H9 (cell line): Measurements from ENCODE around the gene TADA2B. TPM values are rescaled to one million over a fixed set of nuclear protein-coding genes. Genes with fewer than 3 reads are reported as not detected.

Experiments
- DNase-seq: peaks from one replicate; pipeline ENCODE4 v3.0.0-alpha.2; 2017
- H2AFZ ChIP-seq: one replicate; pipeline ENCODE4 v1.6.1; 2013; ENCODE audit warnings: mild to moderate bottlenecking, low read length, control low read depth, moderate library complexity
- H2AK5ac ChIP-seq: 2 replicates; pipeline ENCODE4 v1.6.1; 2013; ENCODE audit warnings: low read length, control low read depth, mixed read lengths; ENCODE audit not compliant: insufficient read length
- H2BK120ac ChIP-seq: one replicate; pipeline ENCODE4 v1.6.1; 2013; ENCODE audit warnings: low read depth, mild to moderate bottlenecking, low read length, control low read depth, inconsistent platforms; ENCODE audit not compliant: poor library complexity, severe bottlenecking
- H2BK12ac ChIP-seq: 2 replicates; pipeline ENCODE4 v1.6.1; 2013; ENCODE audit warnings: low read length, control low read depth, mixed read lengths, low read depth; ENCODE audit not compliant: insufficient read length
- H2BK15ac ChIP-seq: 2 replicates; pipeline ENCODE4 v1.6.1; 2013; ENCODE audit warnings: low read depth, low read length, control low read depth
- H2BK20ac ChIP-seq: one replicate; pipeline ENCODE4 v1.6.1; 2013; ENCODE audit warnings: low read depth, mild to moderate bottlenecking, low read length, control low read depth, inconsistent platforms; ENCODE audit not compliant: poor library complexity, severe bottlenecking
- H2BK5ac ChIP-seq: 2 replicates; pipeline ENCODE4 v1.6.1; 2013; ENCODE audit warnings: low read length, control low read depth, mixed read lengths; ENCODE audit not compliant: insufficient read length
- H3K14ac ChIP-seq: 2 replicates; pipeline ENCODE4 v1.6.1; 2013; ENCODE audit warnings: low read length, control low read depth; ENCODE audit not compliant: insufficient read depth
- H3K18ac ChIP-seq: 2 replicates; pipeline ENCODE4 v1.6.1; 2013; ENCODE audit warnings: low read depth, mild to moderate bottlenecking, mixed read lengths, low read length, control low read depth; ENCODE audit not compliant: insufficient read length
- H3K23ac ChIP-seq: 2 replicates; pipeline ENCODE4 v1.6.1; 2013; ENCODE audit warnings: low read length, control low read depth, mixed read lengths, low read depth; ENCODE audit not compliant: insufficient read length
- H3K23me2 ChIP-seq: 2 replicates; pipeline ENCODE4 v1.6.1; 2013; ENCODE audit warnings: low read depth, mild to moderate bottlenecking, mixed read lengths, low read length, control low read depth; ENCODE audit not compliant: insufficient read length, poor library complexity, severe bottlenecking
- H3K27ac ChIP-seq: 2 replicates; pipeline ENCODE4 v1.5.1; 2013; ENCODE audit warnings: low read length, control low read depth, mixed read lengths, low read depth; ENCODE audit not compliant: insufficient read length
- H3K27me3 ChIP-seq: 2 replicates; pipeline ENCODE4 v1.6.1; 2013; ENCODE audit warnings: low read length, control low read depth, inconsistent platforms; ENCODE audit not compliant: insufficient read depth
- H3K4ac ChIP-seq: 2 replicates; pipeline ENCODE4 v1.6.1; 2013; ENCODE audit warnings: low read depth, mild to moderate bottlenecking, control low read depth, inconsistent platforms, low read length, moderate library complexity
- H3K4me1 ChIP-seq: 2 replicates; pipeline ENCODE4 v1.6.1; 2013; ENCODE audit warnings: low read length, control low read depth, inconsistent platforms; ENCODE audit not compliant: insufficient read depth
- H3K4me2 ChIP-seq: 2 replicates; pipeline ENCODE4 v1.6.1; 2013; ENCODE audit warnings: low read length, control low read depth, mixed read lengths; ENCODE audit not compliant: insufficient read length, insufficient read depth
- H3K56ac ChIP-seq: 2 replicates; pipeline ENCODE4 v1.6.1; 2013; ENCODE audit warnings: low read depth, mild to moderate bottlenecking, mixed read lengths, low read length, control low read depth; ENCODE audit not compliant: insufficient read length
- H3K79me1 ChIP-seq: 2 replicates; pipeline ENCODE4 v1.6.1; 2013; ENCODE audit warnings: low read depth, mild to moderate bottlenecking, moderate library complexity, low read length, control low read depth, inconsistent platforms; ENCODE audit not compliant: insufficient read depth, poor library complexity, severe bottlenecking
- H3K79me2 ChIP-seq: 2 replicates; pipeline ENCODE4 v1.6.1; 2013; ENCODE audit warnings: low read length, control low read depth, inconsistent platforms; ENCODE audit not compliant: insufficient read depth
- H3K9ac ChIP-seq: 2 replicates; pipeline ENCODE4 v1.6.1; 2013; ENCODE audit warnings: low read length, control low read depth, mixed read lengths; ENCODE audit not compliant: insufficient read length; ENCODE audit errors: extremely low read depth
- H3K9me3 ChIP-seq: one replicate; pipeline ENCODE4 v1.6.1; 2013; ENCODE audit warnings: low read depth, low read length, inconsistent platforms; ENCODE audit not compliant: control insufficient read depth
- H3T11ph ChIP-seq: one replicate; pipeline ENCODE4 v1.6.1; 2013; ENCODE audit warnings: mild to moderate bottlenecking, low read length, control low read depth, inconsistent platforms
- H4K20me1 ChIP-seq: one replicate; pipeline ENCODE4 v1.6.1; 2013; ENCODE audit not compliant: control insufficient read depth, insufficient read length, insufficient read depth
- H4K5ac ChIP-seq: 2 replicates; pipeline ENCODE4 v1.6.1; 2013; ENCODE audit warnings: low read depth, mild to moderate bottlenecking, mixed read lengths, low read length, control low read depth; ENCODE audit not compliant: insufficient read length
- H4K8ac ChIP-seq: replicated peaks from 2 replicates; pipeline ENCODE4 v1.6.1; 2013; ENCODE audit warnings: low read length, control low read depth, mixed read lengths, low read depth; ENCODE audit not compliant: insufficient read length
- H4K91ac ChIP-seq: 2 replicates; pipeline ENCODE4 v1.6.1; 2013; ENCODE audit warnings: low read depth, mild to moderate bottlenecking, moderate library complexity, mixed read lengths, low read length, control low read depth; ENCODE audit not compliant: insufficient read length
- H3K27ac Mint-ChIP-seq, 3 experiments: 2 replicates in 2 of 3; 3 replicates in 1 of 3; pipeline ENCODE4 v1.8.0; 2020 to 2021; ENCODE audit warnings: mixed read lengths in 3 of 3, mild to moderate bottlenecking in 1 of 3, moderate library complexity in 1 of 3
- H3K27me3 Mint-ChIP-seq: 2 replicates; pipeline ENCODE4 v1.8.0; 2021; ENCODE audit warnings: low read depth, mild to moderate bottlenecking, moderate library complexity, mixed read lengths
- H3K36me3 Mint-ChIP-seq, 3 experiments: 2 replicates in 2 of 3; 3 replicates in 1 of 3; pipeline ENCODE4 v1.8.0; 2020 to 2021; ENCODE audit warnings: low read depth in 3 of 3, mixed read lengths in 3 of 3; ENCODE audit not compliant: insufficient read depth in 1 of 3
- H3K4me1 Mint-ChIP-seq, 2 experiments: 2 replicates each; pipeline ENCODE4 v1.8.0; 2020; ENCODE audit warnings: mixed read lengths in 2 of 2
- H3K4me3 Mint-ChIP-seq, 2 experiments: 2 replicates in 1 of 2; 3 replicates in 1 of 2; pipeline ENCODE4 v1.8.0; 2020 to 2021; ENCODE audit warnings: mild to moderate bottlenecking in 2 of 2, mixed read lengths in 2 of 2, moderate library complexity in 1 of 2
- H3K9me3 Mint-ChIP-seq, 2 experiments: 2 replicates in 1 of 2; 3 replicates in 1 of 2; pipeline ENCODE4 v1.8.0; 2020; ENCODE audit warnings: mild to moderate bottlenecking in 2 of 2, mixed read lengths in 2 of 2, moderate library complexity in 1 of 2
- CTCF ChIP-seq: fragments of 200-600 bp; sonication (generic); conservative IDR thresholded peaks from 3 replicates; pipeline ENCODE4 v1.8.0; 2021; ENCODE audit warnings: antibody characterized with exemption, mild to moderate bottlenecking
- whole genome bisulfite sequencing: extraction: QIAGEN DNeasy Blood & Tissue Kit; methylation state at CpG from one replicate; pipeline ENCODE4 v1.1.7; 2013; ENCODE audit warnings: missing lambda C conversion rate, low lambda C conversion rate, mixed read lengths; ENCODE audit not compliant: insufficient read length; ENCODE audit errors: extremely low coverage; 5-methylcytosine and 5-hydroxymethylcytosine counted together
- total RNA-seq: library from RNA; stranded (reverse); gene quantifications from 2 replicates; pipeline ENCODE4 v1.2.1, GENCODE V29; 2021

Gene TADA2B
- total RNA-seq, 1 experiment from 2014 or later, result 14.0 TPM

- DNase-seq, result no peak
- Mint-ChIP-seq H3K4me1 (peaks cover 26 to 41% of the 10 kb centered on the region in 2 experiments), H3K4me3 (no peak overlapping the region), H3K27me3 (no peaks in the 10 kb centered on the region), H3K9me3 (no peaks in the 10 kb centered on the region), H3K27ac (0 out of 7 replicates have a peak overlapping the region, but pooled peaks of 1 of the 3 experiments have one; percentile 9), H3K36me3 (peaks cover 27 to 85% (median 69%) of the 10 kb centered on the region in 3 experiments; a peak in 6 of 7 replicates)
- H2BK5ac ChIP-seq, result no peak overlapping the region
- H3K79me2 ChIP-seq, result no peaks in the 10 kb centered on the region
- no peak for TF ChIP-seq CTCF
- no peak overlapping the region for H2BK15ac ChIP-seq
- no peak overlapping the region for H4K5ac ChIP-seq
- H2AFZ ChIP-seq, result no peak overlapping the region
- H3K79me1 ChIP-seq, result no peaks in the 10 kb centered on the region
- no peak overlapping the region for H3K23ac ChIP-seq
- H3K27ac ChIP-seq, result no peak overlapping the region
- H2BK120ac ChIP-seq, result no peak overlapping the region
- H4K91ac ChIP-seq, result no peak overlapping the region
- H3K18ac ChIP-seq, result no peak overlapping the region
- H3K9me3 ChIP-seq, result no peaks in the 10 kb centered on the region
- H3K4ac ChIP-seq, result no peak overlapping the region
- H2BK12ac ChIP-seq, result no peak overlapping the region
- no peak overlapping the region for H3K14ac ChIP-seq
- peaks cover 4% of the 10 kb centered on the region for H3K4me1 ChIP-seq
- H3T11ph ChIP-seq, result no peak overlapping the region
- H2BK20ac ChIP-seq, result no peak overlapping the region
- H2AK5ac ChIP-seq, result no peak overlapping the region
- WGBS, result no CpG with 5 or more reads among the region's 4 CpGs
- H3K9ac ChIP-seq, result no peak overlapping the region
- no peak overlapping the region for H3K4me2 ChIP-seq
- no peak overlapping the region for H4K8ac ChIP-seq
- no peaks in the 10 kb centered on the region for H3K23me2 ChIP-seq
- no peaks in the 10 kb centered on the region for H3K27me3 ChIP-seq
- no peak overlapping the region for H3K56ac ChIP-seq
- H4K20me1 ChIP-seq, result no peaks in the 10 kb centered on the region
Measured at GRCh38 chr4:7004331-7004730, 38.8 kb upstream of the TADA2B start.
